HG03432 (cell line): ENCODE data around the gene PADI2.
A peak's percentile ranks its signal among the peaks of the same experiment; 100 is the strongest.

Source experiments
- ATAC-seq: cut with Tn5 transposase; IDR thresholded peaks from one replicate; pipeline ENCODE4 v1.9.1; 2021; ENCODE audit warnings: mild to moderate bottlenecking, moderate library complexity; ENCODE audit not compliant: unreplicated experiment

PADI2 gene

DNA sequence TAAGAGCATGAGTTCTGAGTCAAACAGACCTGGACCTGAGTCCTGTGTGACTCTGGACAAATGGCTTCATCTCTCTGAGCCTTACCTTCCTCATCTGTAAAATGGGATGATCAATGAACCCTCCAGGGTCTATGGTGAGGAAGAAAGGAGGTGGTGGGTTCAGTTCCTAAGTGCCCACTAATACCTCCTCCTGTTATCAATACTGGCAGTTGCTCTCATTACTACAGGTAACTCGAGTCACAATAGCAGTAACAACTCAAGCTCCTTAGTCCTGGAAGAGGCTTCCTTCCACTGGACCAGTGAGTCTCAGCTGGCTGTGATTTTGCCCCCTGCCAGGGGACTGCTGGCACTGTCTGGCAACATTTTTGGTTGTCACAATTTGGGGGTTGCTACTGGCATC is 2.6 kb downstream of the PADI2 start:
- ATAC-seq = no peak

DNA sequence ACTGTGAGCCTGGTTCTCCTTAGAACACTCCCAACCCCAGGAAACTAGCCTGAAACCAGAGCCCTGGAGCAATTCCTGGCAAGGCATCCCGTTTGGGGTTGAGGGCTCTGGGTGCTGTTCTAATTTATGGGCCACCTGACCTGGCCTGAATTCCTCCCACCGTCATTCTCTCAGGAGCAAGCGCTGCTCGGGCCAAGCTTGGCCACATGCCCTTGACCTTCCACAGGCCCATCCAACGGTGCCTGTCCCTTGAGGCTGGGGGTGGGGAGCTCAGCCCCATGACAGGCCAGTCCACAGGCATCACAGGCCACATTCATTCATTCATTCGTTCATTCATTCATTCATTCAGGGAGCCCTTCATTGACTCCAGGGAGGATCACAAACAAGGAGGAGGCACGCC is 5.3 kb downstream of the PADI2 start:
- no peak for ATAC-seq

DNA sequence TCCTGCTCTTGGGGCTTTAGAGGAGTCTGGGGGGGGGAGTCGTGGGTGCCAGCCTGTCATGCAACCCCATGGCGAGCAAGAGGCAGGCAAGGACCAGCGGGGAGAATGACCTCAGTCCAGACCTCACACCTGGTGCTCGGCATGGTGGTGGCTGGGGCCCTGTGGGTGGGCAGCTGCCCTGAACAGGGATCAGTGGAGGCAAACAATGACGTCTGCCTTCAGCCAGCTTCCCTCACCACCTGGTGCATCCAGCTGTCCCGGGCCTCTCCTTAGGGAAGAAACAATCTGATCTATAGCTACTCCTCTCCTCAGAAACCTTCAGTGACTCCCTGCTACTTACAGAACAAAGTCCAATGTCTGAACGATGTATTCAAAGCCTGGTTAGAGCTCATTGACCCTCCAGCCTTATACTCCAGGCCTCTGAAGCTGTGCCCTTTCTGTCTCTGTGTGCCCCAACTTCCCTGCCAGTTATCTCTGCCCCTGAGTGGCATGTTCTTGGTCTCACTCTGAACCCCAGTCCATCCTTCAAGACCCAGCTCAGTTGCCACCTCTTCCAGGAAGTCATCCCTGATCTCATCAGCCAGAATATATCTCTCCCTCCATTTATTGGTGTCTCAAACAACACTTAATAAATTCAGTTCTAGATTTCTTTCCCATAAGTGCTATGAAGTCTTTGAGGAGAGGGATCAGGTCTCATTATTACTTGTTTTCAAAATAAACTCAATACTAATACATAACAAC is 6.6 kb downstream of the PADI2 start:
- ATAC-seq = no peak

DNA sequence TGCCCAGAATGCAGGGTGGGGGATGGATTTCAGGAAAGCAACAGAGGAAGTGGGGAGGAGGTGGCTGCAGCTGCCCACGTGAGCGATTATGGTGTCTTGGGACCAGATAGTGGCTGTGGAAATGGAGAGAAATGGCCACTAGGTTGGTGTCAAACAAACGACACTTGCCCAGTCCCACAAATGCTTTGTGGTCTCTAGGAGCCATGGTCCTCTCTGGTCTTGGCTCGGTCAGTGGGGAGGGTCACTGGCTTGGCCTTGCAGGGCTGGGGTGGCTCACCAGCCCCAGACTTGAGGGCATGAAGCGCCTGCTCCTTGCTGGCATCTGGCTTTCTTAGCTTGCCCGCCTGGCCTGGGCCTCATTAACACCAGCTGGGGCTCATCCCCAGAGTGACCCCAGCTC is 7.2 kb downstream of the PADI2 start:
- no peak for ATAC-seq

DNA sequence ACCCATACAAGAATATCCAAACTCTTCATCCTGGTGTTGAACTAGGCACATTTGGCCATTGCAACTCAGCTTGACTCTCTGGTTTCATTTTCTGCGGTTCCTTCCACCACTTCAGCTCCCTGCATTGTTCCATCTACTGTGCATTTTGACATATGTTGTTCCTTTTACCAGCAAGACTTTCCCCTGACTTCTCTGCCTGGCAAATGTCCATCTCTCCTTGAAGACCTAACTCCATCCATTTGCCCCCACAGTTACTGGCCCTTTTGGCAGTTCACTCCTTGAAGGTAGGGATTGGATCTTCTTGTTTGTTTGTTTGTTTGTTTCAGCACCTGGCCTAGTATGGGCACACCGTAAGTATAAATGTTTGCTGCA is 8.7 kb downstream of the PADI2 start:
- no peak for ATAC-seq

DNA sequence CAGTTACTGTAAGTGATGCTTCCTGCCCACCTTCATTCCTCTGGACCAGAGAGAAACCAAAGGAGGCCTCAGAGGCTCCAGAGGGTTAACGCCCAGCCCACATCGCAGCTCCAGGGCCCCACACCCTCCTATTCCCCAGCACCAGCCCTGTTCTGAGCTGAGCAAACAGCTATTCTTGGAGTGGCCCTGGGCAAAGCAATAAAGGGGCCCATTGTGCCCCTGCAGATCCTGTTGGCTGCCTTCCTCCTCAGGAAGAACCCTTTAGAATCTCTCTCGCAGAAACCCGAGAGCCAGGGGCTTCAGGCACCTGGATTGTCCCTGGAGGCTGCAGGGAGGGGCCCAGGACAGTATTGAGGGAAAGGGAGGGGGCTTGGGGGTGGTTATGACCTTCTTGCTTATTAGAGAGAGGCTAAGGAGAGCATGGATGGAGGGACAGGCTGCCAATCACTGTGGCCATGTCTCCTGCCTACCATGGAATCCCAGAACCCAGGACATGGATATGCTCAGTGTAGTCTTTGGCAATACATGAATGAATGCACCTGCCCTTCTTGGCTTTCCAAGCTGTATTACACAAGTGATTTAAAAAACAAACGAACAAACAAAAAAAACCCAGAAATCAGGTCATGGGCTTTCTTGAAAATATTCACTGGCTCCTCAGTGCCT is 9.2 kb downstream of the PADI2 start:
- no peak for ATAC-seq

DNA sequence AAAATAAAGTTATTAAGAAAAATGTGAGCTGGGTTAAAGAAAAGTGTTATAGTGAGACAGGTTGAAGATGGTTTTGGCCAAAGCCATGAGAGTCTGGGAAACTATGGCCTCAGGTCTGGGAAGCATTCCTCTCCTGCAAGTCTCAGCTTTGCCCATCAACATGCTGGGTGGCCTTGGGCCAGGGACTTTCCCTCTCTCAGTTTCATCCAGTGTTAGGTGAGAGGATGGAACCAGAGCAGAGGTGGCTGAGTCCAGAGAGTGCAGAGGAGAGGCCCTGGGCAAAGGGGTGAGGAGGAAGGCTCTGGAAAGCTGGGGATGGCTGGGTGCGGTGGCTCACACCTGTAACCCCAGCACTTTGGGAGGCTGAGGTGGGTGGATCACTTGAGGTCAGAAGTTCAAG is 10.5 kb downstream of the PADI2 start:
- no peak for ATAC-seq

DNA sequence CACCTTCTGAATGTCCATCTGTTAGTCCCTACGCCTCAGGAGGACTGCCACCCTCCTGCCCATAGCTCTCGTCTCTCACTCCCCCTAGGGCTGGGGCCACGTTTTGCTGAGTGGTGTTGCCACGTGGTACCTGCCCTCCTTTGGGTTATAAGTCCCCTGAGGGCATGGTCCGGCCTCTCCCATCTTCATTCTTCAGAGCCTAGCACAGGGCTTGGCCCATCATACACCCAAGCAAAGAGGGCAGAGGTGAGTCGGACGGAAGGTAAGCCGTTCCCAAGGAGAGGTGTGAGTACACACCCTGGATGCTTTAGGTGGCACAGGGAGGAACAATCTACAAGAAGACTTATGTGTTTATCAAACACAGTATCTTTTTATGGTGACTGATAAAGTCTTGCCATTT is 10.9 kb downstream of the PADI2 start:
- ATAC-seq = no peak

DNA sequence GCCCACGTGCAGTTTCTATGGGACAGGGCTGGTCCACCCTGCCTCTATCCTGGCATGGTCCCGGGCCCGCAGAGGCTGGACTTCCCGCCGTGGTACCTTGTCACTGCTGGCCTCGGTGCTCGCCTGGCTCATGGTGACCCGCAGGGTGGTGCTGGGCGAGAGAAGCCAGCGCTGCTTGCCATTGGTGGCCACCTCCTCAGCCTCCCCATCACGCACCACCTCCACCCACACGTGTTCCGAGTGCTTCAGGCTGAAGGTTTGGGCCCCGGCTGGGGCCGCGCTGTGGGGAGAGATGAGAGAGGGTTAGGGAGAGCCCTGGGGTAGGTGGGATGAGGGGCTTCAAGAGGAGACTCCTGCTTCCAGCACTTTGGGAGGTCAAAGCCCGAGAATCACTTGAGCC is 14.5 kb downstream of the PADI2 start:
- no peak for ATAC-seq

DNA sequence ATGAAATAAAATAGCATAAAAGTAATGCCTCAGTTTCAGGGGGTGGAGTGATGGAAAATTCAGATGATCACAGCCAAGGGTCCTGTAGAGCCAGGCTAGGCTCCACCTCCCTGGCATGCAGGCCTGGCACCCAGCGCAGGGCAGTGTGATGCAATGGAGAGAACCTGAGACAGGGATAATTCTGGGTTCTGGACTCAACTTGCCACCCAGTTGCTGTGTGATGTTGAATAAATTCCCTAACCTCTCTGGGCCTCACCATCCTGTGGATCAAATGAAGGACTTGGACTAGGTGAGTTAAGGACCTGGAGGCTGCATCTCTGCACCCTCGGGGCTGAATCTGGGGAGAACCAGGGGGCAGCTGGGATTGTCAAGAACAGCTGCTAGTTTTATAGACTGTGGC is 17.0 kb downstream of the PADI2 start:
- ATAC-seq = no peak

DNA sequence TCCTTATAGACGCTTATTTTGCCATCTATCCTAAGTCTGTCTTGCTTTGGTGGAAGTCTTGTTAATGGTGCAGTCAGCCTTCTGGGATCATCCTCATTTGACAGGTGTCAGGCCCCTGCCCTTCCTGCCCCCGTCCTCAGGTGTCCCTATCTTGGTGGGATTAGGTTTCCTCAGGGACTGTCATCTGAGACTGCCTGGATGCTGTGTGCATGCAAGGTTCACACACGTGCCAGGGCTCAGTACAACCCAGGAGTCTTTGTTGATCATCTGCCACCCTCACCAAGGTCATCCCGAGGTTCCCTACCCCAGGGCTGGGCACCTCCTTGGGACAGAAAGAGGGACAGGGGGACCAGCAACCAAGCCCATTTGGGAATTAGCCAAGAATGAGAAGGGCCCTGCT is 18.0 kb downstream of the PADI2 start:
- no peak for ATAC-seq

DNA sequence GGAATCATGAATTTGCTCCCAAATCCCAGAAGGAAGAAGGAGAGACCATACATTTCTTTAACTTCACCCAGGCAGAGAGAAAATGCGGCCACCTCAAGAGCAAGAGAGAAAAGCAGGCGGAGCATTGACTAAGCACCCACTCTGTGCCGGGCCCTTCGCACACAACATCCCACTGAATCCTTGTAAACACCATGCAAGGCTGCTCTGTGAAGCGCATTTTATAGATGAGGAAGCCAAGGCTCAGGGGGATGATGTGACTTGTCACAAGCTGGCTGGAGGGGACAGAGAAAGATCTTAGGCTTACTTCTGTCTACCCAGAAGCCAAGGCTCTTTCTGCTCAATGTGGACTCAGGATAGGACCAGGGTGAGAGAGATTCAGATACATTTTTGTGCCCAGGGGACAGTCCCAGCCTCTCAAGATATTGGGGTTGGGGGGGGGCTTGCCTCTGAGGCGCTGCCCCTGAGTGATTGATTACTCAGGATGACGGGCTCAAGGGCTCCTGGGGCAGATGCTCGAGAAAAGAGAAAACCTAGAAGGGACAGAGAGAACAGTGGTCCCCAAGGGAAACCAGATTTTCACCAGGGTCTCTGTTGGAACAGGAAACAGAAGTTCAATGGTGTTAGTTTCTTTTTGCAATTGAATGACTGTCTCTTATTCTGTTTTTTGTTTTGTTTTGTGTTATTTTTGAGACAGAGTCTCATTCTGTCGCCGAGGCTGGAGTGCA is 19.5 kb downstream of the PADI2 start:
- ATAC-seq = no peak

DNA sequence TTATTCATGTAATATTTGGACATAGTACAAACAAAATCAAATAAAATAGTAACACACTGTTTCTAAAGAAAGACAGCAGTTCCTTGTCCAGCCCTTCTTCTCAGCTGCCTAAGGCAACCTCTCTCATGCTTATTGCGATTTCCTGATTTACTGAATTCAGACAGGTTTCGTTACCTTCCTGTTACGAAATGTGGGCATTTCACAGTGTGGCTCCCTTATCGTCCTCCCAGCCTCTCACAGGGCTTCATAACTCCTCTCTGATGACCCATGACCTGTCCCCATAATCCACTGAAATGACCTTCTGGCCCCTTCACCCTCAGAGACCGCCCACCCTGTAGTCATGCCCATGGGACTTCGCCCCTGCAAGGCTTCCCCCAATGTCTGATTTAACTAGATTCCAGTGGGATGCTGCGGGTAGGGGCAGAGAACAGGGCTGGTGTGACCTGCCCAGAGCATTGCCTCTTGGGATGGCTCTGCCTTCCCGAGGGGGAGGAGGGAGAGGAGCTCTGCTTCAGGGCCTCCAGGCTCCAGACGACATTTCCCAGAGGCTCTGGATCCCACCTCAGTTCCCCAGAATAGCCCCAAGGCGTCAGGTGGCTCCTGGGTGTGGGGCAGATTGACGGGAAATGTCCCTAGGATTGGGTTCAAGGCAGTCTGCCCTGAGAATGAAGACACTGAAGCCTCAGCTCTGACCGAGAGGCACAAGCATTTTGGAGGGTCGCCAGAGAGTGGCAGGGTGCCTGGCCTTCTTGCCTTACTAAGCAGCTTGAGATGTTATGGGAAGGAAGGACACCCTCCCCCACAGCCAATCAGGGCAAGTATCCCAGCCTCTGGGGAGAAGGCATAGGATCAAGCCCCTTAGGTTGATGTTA is 20.6 kb downstream of the PADI2 start:
- ATAC-seq = no peak

DNA sequence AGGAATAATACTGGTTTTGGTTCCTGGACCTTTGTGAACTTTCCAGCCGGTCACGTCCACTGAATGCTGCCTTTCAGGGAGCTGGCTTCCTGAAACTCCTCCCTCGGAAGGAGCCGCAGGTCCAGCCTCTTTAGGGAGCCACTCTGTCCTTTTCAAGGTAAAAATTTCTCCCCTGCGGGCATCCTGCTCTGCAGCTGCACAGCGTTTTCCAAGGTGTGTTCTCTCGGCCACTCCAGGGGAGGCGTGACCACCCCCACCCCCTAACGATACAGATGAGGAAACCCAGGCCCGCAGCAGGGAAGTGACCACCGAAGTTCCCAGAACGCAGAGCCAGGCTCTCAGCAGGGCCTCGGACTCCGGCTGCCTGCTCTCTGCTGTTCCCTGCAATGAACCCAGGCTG is 21.5 kb downstream of the PADI2 start:
- no peak for ATAC-seq

DNA sequence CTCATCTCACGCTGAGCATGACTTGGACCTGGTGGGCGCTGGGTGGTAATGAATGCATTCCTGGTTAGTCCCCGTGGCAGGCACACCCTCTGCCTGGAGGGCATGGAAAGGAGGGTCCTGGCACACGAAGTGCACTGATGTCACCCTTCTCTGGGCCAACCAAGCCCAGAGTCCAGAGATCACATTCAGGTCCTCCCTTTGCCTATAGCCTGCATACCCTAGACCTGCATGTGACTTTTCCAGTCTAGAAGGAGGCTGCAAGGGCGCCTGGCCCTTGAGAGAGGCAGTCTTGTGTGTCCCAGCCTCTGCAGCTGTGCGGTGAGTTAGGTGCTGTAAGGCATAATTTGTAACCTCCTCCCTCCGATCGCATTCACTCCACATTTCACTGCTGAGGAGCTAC is 22.1 kb downstream of the PADI2 start:
- no peak for ATAC-seq

DNA sequence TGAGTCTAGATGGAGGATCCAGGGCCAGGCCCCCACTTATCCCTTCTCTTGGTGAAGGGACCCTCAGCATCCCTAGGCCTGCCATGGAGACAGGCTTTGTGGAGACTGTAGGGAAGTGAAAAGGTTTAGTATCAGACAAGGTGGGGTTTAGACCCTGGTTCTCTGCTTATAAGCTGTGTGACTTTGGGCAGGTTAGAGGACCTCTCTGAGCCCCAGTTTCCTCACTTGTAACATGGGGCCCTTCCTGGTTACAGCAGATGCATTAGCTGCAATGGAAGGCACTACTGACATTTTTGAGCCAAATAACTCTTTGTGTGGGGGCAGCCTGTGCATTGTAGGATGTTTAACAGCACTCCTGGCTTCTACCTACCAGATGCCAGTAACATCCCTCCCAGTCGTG is 22.7 kb downstream of the PADI2 start:
- no peak for ATAC-seq

DNA sequence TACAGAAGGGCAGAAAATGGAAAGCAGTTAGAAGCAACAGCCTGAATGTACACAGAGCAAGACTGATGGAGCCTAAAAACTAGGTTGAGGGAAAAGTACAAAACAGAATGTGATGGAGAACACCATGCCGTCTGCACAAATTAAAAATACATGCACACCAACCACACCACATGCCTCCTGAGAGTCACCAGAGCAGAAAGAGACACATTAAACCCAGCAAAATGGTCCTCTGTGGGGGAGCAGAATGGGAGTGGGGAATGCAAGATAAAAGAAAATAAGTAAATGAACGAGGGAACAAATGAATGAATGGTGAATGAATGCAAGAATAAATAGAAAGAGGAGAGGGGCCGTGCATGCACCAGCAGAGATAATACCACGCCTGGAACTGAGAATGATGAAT is 24.1 kb downstream of the PADI2 start:
- no peak for ATAC-seq

DNA sequence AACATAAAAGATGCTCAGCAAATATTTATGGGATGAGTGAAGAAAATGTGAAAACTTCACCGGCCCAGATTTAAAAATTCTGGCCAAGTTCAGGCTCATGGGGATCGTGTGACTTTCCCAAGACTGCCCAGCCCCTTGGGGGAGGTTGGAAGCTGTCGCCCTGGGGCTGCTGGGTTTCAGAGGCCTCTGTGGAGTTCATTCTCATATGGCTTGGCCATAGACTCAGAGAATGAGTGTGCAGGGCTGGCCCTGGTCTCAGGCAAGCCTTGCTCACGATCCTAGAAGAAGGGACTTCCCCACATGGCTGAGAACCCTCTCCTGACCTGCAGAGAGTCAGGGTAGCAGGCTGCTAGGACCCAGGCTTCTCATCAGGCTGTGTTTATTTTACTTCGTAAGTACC is 24.6 kb downstream of the PADI2 start:
- peak; percentile 83 for ATAC-seq

DNA sequence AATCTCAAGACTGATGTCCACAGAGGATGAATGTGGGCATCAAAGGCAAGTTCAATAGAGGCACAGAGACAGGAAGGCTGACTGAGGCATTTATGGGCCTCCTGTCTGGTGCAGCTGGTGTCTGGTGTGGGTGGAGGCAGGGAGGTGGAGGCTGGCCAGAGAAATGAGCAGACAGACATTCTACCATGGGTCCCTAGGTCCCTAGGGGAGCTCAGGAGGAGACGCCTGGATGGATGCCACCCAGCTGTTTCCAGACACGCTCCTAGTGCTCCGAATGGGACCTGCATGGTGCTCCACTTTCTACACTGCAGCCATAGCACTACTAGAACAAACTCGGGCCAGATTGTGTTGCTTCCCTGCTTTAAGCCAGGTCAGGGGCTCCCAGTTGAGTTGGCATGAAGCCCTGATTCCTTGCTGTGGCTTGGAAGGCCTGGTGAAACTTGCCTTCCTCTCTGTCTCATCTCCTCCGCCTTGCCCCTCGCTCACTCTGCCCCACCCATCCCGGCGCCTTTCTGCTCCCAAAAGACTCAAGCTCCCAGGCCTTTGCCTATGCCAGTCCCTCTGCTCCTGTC is 25.3 kb downstream of the PADI2 start:
- no peak for ATAC-seq

DNA sequence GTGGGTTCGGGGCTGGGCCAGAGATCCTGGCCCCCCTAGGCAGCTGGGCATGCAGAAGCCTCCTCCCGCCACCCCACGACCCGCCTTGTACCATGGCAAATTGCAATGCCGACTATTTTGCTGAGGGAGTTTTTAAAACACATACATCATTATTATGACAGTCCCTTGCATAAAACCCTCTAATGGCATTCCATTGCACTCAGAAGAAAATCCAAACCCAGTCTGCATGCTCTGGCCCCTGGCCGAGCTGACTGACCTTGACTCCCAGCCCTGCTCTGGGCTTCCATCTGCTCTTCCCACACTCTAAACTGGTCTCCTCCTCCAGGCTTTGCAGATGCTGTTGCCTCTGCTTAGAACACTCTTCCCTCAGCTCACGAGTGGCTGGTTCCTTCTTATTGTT is 28.0 kb downstream of the PADI2 start:
- no peak for ATAC-seq

DNA sequence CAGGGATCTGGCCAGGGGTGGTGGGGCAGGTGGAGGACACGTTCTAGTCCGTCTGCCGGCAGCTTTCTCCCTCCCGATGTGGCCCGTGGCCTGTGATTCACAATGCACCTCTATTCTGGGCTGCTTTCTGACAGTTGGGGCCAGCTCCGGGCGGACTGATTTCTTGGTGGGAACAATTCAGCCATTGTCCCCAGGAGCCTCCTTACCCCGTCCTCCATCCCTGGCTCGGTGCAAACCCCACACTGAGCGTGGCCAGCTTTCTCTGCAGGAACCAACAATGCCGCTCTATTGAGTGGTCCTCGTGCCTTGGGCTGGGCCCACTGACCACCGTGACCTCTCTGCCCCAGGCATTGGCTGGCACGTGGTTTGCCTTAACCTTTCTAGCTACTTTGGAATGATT is 29.7 kb downstream of the PADI2 start:
- no peak for ATAC-seq
